Activated CD4-positive, alpha-beta T cell treated with anti-CD3 and anti-CD28 coated beads for 4 hours (primary cell): Measurements from ENCODE around the gene PHACTR1.
"Not testable (repeated sequence)": the region's sequence is repeated elsewhere in the genome, so short reads cannot be mapped to it uniquely, and the experiment has no call there.

ENCODE experiments used
- DNase-seq, 2 donors: peaks; one replicate each; pipeline ENCODE4 v3.0.0-alpha.2; 2020

Gene PHACTR1

DNA sequence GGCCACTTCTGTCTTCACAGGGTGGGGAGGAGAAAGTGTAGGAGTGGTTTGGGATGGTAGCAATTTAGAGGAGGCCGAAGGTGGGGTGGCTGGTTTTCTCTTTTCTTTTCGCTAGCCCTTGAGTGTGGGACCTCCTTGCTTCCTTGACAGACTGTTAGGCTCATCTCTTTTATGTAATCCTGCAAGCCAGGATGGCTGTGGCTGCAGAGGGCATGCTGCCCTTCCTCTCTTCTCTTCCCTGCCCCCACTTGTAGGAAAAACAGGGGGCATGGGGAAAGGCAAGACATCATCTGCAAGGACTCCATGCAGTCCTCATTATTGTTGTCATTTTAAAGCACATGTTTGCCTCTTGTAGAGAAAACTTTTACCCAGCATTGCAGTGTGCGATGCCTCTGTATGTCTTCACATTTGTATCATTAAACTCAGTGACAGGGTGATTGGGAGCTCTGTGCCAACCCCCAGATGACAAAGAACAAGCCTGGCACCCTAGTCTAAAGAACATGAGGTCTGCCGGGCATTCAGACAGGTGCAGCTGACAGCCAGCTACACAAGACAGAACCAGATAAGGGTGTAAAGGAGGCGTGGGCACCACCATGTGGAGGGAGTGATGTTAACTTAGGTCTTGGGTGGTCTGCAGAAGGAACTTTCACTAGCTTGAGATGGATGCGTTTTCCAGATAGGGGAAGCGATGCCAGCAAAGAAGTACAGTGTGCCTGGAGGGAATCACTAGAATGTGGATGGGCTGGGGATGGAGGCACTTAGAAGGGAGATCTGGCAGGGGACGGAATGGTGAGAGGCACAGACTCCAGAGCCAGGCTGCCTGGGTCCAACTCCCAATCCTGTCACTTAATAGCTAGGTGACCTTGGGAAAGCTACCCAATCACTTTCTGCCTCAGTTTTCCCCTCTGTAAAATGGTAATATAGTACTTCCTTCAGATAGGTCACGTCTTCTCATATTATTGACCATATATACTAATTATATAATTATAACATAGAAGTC, 404.2 kb downstream of the PHACTR1 start:
- no peak for DNase-seq

DNA sequence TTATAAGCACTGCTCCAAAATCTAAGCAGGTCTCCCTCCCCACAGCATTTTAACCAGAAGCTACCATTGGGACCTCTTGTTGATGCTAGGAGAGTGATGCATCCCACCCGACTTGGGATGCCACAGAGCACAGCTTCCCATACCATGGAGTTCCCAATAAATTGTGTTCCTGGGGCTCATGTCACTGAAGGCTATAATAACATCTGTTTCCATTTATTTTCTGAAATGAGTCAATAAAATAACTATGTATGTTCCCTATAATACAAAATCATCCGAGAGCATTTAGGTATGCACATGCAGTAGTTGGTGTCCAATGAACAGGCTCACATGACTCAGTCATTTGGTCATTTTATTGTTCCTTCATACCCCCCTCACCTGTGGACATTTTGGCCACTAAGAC, 407.6 kb downstream of the PHACTR1 start:
- no peak for DNase-seq

DNA sequence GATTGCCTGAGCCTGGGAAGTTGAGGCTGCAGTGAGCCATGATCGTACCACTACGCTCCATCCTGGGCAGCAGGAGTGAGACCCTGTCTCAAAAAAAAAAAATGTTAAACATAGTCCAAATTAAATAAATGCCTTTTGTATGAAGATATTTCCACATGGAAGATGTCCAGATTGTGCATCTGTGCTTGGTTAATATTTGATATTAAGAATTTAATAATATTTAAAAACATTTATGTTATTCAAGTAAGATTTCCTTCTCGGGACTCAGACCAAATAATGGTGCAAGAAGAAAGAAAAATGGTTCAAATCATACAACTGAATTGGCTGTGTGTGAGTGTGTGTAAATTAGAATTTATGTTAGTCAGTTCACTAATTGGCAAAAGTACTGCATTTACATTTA, 409.3 kb downstream of the PHACTR1 start:
- no peak for DNase-seq

DNA sequence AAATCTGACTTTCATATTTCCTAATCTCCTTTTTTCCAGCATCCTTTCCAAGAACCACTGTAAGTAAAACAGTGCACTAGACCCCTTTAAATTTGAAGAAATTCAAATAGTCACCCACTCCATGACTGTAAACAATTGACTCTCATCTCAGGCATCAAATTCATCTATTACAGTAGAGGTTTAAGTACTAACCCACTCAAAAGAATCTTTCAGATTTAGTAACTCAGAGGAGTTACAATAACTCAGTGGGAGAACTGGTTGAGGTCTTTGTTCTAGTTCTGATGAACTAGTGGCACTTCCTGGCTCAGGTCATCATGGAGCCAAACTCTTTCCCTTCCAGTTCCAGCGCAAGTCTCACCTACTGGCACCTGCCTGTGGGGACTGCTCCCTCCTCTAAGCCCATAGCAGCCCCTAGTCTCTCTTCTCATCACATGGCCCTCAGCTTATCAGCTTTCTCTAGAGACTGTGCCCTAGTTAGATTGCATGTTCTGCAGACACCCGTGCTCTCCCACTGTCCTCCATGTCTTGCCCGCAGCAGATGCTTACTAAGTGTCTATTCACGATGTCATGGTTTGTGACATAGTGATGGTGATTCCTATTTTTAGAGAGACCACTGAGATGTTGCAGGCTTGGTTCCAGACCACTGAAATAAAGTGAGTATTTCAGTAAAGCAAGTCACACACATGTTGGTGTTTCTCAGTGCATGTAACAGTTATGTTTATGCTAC, 415.5 kb downstream of the PHACTR1 start:
- no peak for DNase-seq

DNA sequence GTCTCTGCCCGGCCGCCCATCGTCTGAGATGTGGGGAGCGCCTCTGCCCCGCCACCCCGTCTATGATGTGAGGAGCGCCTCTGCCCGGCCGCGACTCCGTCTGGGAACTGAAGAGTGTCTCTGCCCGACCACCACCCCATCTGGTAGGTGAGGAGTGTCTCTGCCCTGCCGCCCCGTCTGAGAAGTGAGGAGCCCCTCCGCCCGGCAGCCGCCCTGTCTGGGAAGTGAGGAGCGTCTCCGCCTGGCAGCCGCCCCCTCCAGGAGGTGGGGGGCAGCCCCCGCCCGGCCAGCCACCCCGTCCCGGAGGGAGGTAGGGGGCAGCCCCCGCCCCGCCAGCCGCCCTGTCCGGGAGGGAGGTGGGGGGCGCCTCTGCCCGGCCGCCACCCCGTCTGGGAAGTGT, 417.3 kb downstream of the PHACTR1 start:
- DNase-seq = not testable (repeated sequence)

DNA sequence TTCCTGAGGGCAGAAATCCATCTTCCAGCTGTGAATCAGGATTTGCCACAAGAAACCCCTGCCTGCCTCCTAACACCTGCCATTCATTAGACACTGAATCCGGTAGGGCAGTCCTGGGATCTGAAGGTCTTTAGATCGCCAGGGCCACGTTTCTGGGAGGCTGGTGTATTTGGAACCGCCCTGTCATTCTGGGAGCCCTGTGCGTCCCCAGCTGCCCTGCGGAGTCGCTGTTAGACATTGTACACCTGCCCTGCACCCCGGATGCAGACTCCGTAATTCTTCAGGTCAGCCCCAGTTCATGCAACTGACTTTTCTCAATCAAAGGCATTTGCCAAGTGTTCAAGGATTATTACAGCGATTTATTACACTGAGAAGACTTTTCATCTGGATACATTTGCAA, 418.6 kb downstream of the PHACTR1 start:
- no peak for DNase-seq

DNA sequence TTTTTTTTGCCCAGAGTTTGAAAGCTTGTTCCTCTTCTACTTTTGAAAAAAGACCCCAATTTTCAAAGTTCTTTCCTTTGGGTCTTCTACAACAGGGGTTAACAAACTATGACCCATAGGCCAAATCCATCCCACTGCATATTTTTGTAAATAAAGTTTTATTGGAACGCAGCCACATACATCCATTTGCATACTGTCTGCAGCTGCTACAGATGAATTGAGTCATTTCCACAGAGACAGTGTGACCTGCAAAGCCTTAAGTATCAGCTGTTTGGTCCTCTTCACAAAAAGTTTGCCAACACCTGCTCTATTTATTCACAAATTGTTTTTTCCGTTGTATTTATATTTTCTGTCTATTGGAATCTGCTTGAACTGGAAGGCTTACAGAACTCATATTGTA, 422.6 kb downstream of the PHACTR1 start:
- DNase-seq = no peak

DNA sequence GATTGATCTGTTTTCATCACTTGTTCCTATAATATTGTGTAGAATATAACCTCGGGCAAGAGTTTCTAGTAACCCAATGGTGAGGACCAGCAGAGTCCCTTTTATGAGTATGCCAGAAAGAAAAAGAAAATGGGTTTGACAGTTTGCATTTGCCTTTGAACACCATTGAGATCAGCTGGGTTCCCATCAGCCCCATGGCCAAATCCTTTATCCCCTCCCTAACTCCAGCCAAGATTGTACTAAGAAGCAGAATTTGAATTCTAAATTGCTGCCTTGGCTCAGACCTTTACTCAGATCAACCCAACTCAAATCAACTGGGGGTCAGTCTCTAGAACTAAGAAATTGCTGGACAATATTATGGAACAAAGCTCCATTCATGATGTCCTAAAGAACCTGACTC, 424.4 kb downstream of the PHACTR1 start:
- no peak for DNase-seq

DNA sequence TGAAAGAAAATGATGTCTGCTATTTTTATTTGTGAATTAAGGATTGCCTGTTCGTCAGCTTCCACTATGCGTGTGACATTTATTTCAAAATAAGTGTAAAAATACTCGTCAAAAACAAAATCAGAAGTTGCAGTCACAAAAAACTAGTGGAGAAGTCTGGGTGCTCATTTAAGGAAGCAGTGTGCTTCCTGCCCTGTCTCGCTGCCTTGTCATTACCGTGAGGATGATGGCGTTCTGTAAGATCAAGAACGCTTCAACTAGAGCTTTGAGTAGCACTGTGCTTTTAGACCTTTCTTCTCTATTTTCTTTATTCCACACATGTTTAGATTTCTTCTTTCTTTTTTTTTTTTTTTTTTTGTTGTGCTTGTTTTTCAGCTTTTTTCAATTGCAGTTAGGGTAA, 424.8 kb downstream of the PHACTR1 start:
- DNase-seq = no peak

DNA sequence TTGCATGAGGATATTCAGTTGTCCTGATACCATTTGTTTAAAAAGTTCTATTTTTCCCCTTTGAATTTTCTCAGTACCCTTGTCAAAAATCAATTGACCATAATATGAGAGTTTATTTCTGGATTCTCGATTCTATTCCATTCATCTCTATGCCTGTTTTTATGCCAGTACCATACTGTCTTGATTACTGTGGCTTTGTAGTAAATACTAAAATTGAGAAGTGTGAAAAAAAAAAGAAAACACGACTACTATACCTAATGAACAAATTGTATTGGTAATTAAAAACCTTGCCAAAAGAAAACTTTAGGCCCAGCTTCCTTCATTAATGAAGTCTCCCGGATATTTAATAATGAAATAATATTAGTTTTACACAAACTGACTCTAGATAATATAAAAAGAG, 426.0 kb downstream of the PHACTR1 start:
- no peak for DNase-seq

DNA sequence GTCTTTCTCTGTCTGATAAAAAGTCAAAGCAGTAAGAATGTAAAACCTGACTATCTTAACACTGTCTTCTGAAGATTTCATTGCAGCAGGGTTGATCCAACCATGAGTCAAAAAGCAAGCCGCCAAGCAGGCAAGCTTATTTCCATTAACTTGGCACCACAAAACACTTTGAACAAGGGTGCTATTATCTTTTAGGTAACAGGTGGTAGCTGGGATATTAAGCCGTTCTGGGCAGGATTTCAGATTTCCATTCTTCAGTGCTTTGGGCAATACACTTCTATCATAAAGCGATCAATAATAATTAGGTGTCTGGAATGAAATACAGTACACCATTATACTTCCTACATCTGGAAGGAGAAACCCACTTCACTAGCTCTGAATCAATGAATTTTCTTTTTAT, 429.9 kb downstream of the PHACTR1 start:
- no peak for DNase-seq

DNA sequence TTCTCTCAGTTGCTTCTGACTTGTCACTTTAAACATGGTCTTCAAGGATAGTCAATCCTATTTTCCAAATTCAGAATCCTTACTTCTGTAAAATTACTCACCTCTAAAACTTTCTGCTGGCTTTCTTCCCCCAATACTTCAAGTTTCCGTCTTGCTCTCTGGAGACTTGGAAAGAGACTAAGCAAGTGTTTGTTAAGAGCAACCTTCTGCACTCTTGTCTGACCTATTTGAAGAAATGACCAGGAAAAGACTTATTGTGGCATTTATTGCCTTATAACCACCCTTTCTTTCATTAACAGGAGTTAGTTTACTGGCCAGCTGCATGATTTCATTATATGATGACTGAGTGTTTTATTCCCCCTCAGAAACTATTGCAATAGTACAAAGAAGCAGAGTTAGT, 430.8 kb downstream of the PHACTR1 start:
- no peak for DNase-seq

DNA sequence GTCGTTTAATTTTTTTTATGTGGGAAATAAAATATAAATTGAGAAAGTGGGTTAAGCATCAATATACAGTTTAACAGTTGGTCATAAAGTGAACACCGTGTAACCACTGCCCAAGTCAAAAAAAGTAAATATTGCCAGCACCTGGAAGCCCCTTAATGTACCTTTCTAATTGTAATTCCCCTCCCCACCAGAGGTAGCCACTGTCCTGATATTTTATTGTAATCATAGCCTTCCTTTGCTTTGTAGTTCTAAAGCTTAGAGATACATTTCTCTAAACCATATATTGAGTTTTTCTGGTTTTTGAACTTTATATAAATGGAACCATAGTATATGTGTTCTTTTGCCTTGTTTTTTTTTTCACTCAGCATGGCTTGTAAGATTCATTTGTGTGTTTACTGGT, 431.2 kb downstream of the PHACTR1 start:
- DNase-seq = no peak

DNA sequence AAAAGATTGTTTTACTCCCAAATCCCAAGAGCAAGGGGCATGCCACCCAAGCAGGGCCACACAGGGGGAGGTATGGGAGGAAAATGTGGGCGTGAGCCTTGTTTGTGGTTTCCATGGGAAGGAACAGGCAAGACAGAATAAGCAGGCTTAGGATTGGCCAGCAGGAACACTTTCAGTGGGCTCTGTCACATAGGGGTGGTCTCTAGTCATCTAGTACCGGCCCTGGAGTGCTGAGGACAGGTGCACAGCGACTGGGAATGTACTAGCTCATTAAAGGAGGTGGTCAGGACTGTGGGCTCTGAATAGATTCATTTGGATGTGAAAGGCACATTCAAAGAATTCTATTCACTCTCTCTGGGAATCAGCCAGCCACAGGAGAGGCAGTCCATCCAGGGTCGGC, 436.2 kb downstream of the PHACTR1 start:
- no peak for DNase-seq

DNA sequence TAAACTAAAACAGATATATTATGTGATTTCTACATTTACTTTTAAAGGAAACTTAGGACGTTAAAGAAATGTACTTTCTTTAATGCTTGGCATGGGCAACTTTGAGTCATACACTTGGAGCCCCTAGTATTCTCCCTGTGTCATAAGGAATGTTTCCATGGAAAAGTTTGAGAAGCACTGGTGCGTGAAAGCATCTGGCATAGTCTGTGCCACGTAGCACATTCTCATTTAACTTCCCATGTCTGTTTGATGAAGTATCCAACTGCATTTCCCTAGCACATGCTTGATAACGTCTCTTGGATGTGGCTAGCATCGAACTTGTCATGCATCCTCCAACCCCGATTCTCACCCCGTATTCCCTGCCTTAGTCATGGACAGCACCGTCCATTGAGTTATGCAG, 439.8 kb downstream of the PHACTR1 start:
- DNase-seq = no peak

DNA sequence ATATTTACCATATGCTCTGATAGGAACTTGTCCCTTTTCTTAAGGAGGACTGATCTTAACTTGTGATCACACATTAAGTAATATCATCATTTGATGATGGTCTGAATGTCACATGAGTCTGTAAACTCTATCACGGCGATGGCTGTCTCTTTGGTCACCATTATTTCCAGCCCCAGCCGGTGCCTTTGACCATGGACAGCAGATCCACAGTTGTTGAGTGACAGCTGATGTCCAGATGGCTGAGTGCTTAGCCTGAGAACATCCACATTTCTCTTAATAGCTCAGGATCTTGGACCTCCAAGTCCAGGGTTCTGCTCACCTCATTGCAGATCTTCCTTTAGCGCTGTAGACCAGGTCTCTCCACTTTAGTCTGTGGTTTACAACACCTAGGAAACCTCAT, 440.7 kb downstream of the PHACTR1 start:
- DNase-seq = no peak

DNA sequence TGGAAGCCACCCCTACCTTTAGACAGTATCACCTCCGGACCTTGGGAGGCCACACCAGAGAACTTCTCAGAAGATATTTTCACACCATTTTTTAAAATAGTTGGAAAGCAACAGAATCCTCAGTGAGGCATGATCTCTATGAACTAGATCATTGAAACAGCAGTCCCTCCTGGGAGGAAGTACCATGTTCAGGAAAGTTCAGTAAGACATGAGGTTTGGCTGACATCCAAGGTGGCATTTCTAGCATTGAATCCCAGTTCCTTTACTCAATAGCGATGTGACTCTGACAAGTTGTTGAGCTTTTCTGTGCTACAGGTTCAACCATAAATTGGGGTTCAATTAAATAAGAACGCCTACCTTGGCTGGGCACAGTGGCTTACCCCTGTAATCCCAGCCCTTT, 442.7 kb downstream of the PHACTR1 start:
- DNase-seq = no peak

DNA sequence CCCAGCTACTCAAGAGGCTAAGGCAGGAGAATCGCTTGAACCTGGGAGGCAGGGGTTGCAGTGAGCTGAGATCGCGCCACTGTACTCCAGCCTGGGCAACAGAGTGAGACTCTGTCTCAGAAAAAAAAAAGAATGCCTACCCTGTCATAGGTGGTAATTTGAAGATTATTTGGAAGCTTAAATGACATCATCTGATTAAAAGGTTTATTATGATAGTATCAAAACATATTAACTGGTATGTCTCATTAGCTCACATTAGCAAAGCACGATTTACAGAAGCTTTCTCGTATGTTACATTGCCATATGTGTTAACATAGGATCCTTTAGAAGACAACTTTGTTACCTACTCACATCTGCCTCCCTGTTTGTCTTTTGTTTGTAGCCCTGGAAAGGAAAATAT, 443.3 kb downstream of the PHACTR1 start:
- DNase-seq = not testable (repeated sequence)

DNA sequence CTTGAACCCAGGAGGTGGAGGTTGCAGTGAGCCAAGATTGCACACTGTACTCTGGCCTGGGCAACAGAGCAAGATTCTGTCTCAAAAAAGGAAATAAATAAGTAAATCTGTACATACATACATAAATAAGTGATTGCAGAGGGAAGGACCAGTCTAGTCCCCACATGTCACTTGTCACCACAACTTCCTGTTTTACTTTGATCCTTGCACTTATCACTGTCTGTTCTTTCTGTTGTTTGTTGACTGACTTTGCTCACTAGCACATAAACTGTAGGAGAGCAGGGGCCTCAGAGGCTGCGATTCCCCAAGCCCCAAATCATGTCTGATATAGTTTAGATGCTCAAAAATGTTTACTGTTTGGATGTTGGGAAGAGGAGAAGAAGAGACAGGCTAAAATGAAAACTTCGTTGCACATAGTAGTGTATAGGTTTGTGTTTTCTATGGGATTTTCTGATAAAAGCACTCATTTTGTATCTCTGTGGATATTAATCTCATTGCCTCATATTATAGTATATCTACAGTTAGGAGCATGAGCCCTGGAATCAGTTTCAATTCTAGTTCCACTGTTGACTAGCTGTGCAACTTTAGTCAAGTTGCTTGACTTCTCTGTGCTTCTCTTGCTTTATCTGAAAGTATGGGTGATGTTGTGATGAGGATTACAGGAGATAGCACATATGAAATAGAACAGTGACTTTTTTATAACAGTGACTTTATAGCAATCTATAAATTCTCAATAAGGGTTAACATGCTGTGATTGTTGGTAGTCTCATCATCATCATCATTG, 446.8 kb downstream of the PHACTR1 start:
- no peak for DNase-seq

DNA sequence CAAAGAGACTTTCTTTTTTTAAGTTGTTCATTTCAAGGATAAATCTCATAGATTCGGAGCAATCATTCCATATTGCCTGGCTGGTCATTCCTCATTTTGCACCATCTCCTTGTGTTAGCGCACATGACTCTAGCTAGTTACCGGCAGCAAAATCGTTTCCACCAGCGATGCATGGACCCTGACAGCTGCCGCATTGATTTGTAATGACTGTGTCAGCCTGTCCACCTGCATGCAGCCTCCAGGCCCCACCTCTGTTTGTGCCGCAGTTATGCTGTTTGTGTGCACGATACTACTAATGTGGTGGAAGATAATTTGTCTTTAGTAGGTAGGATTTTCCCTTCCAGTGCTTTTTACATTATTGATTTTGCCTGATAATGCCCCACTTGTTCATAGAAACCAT, 447.7 kb downstream of the PHACTR1 start:
- no peak for DNase-seq

DNA sequence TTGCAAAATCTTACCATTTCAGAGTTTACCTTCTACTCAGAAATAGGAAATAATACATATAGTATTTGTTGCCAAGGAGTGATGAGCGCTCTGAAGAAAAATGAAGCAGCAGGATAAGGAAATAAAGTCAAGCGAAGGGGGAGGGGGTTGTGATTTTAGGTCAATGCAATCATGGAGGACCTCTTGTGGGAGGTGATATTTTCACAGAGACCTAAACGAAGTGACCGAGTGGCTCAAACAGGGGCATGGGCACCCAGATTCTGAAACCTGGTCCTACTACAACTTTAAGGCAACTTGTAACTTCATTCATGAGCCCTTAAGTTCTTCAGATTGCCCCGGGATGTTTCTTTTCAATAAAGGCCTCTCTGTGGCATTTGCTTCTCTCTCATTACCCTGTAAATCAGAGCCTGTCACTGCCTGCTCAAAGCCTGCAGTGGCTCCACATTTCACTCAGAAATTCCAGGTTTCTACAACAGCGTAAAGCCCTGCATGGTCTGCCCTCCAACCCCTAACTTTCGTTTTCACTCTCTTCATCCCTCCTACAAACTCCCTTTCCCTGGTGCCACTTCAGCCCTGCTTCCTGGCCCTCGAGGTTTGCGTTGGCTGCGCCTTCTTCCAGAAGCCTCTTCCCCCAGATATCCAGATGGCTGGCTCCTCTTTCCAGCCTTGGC, 449.1 kb downstream of the PHACTR1 start:
- no peak for DNase-seq

DNA sequence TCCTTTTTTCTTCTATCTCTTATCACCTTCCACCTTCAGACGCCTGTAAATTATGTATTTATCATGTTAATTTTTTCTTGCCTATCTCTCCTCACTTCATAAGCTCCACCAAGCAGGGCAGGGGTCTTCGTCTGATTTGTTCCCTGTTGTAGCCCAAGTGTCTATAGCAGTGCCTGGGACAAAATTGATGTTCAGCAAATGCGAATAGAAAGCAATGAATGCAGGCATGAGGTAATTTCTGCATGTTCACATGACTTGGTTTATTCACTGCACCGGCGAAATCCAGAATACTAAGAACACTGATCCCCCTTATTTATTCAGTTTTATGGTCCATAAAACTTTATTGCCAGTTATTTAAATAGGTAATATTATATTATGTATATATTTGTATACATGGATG, 449.7 kb downstream of the PHACTR1 start:
- DNase-seq = no peak

DNA sequence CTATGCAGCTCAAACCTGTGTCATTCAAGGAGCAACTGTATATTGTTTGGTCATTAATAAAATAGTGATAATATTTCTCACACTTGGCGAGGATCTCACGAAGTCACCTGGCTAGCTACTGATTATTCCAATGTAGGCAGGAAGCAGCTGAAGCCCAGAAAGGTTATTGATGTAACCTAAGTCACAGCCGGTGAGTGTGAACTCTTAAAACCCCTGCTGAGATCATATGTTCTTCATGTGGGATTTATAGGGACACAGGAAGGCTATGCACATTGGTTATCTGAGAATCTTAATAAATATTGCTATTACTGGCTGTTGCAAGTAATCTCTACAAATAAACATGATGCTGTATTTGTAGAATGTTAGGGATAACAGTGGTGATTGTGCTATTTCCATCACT, 450.3 kb downstream of the PHACTR1 start:
- DNase-seq = no peak
